Activated CD4-positive, alpha-beta T cell treated with anti-CD3 and anti-CD28 coated beads, Interleukin-2, Interleukin-6, amounts not matched to agents 100 ng/mL and 50 ng/mL, durations not matched to agents 16 hours and 8 hours (primary cell): ENCODE results near the gene VKORC1L1.
"Not testable (repeated sequence)": the region's sequence is repeated elsewhere in the genome, so short reads cannot be mapped to it uniquely, and the experiment has no call there.

ENCODE experiments used
- DNase-seq: peaks from one replicate; pipeline ENCODE4 v3.0.0-alpha.2; 2020

Gene VKORC1L1

DNA sequence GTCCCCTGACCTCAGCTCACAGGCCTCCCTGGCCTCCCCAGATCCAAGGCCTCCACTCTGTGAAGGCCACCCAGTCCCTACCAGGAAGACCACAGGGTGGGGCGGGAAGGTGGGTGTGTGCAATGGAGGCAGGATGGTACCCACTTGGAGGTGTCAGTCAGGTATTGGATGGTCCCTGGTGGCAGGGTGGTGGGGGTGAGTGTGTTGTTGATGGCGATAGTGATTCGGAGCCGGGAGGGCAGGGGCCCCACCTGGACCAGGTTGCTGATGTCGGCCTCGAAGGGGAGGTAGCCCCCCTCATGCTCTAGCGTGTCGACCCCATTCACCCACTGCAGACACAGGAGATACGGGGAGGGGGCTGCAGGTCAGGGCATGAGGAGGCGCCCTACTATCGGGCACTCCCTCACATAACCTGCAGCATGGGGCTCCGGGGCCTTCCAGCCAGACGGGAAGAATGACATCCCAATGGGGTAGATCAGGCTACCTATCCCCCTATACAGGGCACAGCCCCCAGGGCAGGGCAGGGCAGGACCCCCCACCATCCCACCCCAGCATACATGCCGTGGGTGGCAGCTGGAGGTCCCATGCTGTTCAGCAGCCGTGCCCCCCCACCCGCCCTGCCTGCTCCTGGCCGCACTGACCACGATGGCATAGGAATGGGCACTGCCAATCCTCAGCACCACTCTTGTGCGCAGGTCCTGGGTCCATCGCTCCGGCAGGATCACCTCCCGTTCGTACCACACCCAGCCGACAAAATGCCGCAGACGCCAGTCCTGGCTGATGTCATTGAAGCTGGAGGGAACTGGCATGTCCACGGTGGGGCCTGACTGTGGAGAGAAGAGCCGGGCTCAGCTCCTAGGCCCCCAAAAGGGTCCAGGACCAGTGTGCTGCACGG, 107.0 kb downstream of the VKORC1L1 start:
- no peak for DNase-seq

DNA sequence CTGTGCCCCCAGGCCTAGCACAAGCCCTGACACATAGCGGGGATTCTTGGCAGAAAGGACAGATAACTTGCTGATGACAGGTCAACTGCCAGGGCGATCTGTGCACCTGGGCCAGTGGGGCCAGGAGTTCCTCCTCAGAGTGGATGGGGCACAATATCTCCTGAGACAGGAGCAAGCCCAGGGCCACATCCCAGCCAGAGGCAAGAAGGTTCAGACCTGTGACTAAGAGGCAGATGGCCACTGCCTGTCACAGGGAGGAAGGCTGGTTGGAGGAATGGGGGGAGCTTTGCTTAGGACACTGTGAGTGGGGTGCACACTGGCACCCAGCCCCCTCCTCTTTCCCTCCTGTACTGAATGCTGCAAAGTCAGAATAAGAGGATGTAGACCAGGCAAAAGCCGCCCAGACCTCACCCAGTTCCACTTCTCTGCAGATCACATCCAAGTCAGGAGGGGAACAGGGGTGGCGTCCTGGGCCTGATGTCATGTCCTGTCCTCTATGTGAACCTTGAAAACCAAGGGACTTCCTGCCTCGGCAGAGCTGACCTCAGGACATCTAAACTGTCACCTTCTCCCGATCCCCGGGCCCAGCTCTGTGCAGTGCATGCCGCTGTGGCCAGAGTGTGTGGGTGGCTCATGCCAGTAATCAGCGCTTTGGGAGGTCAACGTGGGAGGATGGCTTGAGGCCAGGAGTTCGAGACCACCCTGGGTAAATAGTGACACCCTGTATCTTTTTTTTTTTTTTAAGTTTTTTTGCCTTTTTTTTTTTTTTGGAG, 107.8 kb downstream of the VKORC1L1 start:
- DNase-seq = peak; percentile 75

DNA sequence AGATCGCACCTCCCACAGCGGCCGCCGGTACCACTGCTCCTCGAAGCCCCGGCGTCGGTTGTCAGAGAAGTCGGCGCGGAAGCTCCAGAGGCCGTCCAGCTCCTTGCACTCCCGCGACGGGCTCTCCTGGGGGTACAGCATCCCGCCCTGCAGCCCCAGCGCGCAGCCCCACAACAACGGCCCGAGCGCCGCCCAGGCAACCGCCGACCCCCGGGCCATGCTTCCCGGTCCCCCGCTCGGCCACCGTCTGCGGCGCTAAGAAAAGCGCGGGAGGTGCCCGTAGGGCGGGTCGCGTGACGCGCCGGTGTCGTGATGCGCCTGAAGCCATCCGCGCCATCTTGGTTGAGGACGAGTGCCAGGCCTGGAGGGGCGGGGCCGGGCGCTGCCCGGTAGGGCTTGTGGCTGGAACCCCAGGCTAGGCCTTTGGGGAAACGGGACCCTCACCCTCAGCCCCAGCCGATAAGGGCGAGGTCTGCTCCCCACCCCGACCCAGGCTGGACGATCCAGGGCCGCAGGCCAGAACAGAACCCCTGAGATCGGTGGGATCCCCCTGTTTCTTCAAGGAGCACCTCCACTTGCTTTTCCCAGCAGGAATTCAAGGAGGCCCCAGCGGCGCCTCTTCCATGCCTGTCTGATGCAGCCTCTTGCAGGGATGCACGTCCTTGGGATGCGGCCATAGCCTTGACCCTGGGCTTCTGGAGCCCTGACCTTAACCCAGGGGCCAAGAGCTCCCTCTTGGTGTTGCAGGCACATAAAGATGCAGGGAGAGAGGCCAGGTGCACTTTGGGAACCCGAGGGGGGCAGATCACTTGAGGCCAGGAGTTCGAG, 109.3 kb downstream of the VKORC1L1 start, which contains the start of gene GUSB:
TSS of gene GUSB (minus strand) at position 249 of the 828 bp plus-strand sequence. CDS start at position 219, 30 bp downstream.
- DNase-seq = peak; percentile 95

DNA sequence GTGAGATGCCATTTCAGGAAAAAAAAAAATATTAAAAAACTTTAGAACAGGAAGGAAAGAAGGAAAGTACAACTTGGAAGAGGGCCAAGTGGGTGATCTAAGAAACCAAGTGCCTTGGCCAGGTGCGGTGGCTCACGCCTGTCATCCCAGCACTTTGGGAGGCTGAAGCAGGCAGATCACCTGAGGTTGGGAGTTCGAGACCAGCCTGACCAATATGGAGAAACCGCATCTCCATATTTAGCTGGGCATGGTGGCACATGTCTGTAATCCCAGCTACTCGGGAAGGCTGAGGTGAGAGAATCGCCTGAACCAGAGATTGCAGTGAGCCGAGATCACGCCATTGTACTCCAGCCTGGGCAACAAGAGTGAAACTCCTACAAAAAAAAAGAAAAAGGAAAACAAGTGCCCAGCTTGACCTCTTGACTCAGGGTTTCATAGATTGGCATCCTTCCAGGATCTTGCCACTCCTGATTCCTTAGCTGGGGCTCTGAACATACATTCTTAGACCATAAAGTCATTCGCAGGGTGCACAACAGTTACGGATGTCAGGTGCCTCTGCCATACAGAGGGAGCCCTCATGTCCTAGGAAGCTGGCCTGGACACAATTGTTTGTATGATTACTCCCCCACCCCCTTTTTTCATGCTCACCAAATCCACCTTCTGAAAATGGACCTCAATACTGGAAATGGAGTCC, 111.2 kb downstream of the VKORC1L1 start:
- no peak for DNase-seq

DNA sequence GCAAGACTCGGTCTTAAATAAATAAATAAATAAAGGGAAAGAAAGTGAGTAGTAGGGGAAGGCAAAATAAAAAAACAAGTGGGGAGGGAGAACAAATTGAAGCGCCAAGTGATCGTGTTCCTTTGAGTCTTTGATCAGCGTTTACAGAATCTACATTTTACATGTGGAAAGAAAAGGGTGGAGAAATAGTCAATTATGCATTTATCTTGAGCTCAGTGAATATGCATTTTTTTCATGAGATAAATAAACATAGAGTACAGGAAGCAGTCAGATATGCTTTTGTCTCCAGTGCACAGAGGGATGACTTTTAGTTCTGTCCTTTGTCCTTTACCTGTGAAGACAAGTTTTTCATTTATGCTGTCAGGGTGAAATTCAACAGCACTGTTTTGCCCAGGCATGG, 115.2 kb downstream of the VKORC1L1 start:
- no peak for DNase-seq

DNA sequence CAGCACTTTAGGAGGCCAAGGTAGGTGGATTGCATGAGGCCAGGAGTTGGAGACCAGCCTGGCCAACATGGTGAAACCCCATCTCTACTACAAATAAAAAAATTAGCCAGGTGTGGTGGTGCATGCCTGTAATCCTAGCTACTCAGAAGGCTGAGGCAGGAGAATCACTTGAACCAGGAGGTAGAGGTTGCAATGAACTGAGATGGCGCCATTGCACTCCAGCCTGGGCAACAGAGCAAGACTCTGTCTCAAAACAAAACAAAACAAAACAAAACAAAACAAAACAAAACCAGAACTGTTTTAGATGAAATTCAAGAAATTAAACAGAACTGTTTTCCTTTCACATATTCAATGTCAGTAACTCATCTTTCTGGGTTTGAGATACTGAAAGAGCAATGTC, 115.6 kb downstream of the VKORC1L1 start:
- not testable (repeated sequence) for DNase-seq

DNA sequence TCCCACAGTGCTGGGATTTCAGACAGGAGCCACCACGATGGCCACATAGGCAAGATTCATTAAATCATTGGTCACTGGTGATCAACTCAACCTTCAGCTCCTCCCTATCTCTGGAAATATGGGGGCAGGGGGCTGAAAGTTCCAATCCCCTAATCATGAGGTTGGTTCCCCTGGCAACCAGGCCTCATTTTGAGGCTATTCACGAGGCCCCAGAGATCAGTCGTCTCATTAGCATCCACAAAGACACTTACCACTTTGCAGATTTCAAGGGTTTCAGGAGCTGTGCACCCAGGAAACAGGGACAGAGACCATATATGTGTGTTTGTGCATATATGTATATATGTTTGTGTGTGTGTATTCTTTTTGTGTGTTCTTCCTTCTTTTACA, 116.8 kb downstream of the VKORC1L1 start:
- DNase-seq = no peak

DNA sequence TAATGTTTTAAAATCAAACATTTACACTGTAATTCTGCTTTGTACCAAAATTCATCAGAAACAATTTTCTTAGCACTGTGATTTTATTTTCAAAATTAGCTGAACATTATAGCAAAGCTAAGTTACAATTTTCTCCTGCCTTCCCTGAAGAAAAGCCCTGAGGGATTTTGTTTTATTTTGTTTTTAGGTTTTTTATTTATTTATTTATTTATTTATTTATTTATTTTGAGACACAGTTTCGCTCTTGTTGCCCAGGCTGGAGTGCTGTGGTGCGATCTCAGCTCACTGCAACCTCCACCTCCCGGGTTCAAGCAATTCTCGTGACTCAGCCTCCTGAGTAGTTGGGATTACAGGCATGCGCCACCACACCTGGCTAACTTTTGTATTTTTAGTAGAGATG, 119.0 kb downstream of the VKORC1L1 start:
- DNase-seq = not testable (repeated sequence)

DNA sequence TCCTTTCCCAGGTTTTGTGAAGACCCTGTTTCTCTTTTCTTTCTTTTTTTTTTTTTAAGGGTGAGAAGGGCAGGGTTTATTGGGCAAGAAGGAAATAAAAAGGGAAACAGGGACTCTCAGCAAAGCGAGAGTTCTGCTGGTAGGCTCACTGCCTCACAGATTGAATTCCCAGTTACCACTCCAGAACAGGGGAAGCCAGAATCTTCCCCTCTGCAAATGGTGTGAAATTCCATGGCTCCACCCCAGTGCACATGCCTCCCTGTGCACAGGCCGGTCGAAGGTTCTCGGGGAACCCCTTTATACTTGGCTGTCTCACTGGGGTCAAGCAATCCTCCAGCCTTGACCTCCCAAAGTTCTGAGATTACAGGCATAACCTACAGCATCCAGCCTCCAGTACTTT, 119.7 kb downstream of the VKORC1L1 start:
- DNase-seq = no peak

DNA sequence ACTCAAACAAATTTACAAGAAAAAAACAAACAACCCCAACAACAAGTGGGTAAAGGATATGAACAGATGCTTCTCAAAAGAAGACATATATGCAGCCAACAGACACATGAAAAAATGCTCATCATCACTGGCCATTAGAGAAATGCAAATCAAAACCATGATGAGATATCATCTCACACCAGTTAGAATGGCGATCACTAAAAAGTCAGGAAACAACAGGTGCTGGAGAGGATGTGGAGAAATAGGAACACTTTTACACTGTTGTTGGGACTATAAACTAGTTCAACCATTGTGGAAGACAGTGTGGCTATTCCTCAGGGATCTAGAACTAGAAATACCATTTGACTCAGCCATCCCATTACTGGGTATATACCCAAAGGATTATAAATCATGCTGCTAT, 122.1 kb downstream of the VKORC1L1 start:
- DNase-seq = not testable (repeated sequence)

DNA sequence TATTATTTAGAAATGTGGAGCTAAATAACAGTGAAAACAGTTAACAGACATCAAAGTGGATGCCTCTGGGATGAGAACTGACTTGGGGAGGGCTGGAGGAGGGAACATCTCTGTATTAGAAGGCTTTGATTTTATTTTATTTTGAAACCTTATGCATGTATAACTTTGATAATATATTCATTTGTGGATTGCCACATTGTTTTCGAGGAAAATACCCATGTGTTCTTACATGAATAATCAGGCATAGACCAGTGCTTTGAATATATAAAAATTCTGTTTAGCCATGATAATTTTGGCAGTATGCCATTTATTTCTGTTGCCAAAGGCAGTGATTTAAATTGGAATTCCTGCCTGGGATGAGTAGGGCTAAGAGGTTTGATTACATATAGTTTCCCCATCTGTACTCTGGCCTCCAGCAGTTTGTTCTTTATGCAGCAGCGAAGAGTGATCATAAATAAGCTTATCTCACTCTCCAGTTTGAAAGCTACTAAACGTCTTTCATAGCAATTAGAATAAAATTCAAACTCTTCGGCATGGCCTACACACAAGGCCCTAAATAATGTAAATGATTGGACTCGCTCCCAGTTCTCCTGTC, 128.0 kb downstream of the VKORC1L1 start:
- not testable (repeated sequence) for DNase-seq

DNA sequence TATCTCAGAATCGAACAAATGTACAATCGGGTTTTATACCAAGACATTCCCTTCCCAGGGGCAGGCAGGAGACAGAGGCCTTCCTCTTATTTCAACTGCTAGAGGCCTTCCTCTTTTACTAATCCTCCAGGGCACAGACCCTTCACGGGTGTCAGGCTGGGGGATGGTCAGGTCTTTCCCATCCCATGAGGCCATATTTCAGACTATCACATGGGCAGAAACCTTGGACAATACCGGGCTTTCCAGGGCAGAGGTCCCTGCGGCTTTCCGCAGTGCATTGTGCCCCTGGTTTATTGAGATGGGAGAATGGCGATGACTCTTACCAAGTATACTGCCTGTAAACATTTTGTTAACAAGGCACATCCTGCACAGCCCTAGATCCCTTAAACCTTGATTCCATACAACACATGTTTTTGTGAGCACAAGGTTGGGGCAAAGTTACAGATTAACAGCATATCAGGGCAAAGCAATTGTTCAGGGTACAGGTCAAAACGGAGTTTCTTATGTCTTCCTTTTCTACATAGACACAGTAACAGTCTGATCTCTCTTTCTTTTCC, 132.3 kb downstream of the VKORC1L1 start:
- not testable (repeated sequence) for DNase-seq

DNA sequence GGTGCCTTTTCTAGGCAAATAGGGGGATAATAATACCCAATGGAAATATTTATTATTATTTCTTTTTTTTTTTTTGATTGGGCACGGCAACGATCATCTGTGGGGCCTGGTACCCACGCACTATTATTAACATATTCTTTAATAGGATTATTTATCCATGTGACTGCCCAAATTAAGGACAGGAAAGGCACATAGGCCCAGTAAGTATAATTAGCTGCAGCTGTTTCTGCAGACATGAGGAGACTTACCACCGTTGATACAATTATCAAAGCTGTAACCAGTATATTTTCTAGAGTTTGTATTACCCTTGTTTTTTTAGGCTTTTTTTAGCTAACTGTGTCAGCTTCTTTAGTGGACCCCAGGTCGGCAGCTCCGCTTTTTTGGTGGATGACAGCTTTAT, 134.4 kb downstream of the VKORC1L1 start:
- no peak for DNase-seq
